Uterus (tissue), 4 donors: ENCODE data around the gene KLRF2. TPM values are rescaled to one million over a fixed set of nuclear protein-coding genes. Genes with fewer than 3 reads are reported as not detected.

ENCODE experiments used
- DNase-seq, 2 donors: peaks; one replicate each; pipeline ENCODE4 v3.0.0-alpha.2; 2019 to 2020
- H3K27ac ChIP-seq, 2 donors: fragments of 200-600 bp; sonication (generic); 1 replicate in 1 of 2; 2 replicates in 1 of 2; pipeline ENCODE4 v1.5.1; 2016 to 2018
- H3K27me3 ChIP-seq, 2 donors: fragments of 200-600 bp; sonication (generic); one replicate each; pipeline ENCODE4 v1.5.1; 2018 to 2019; ENCODE audit warnings: control low read depth in 1 of 2
- H3K36me3 ChIP-seq, 2 donors: fragments of 200-600 bp; sonication (generic); one replicate each; pipeline ENCODE4 v1.5.1; 2019; ENCODE audit warnings: control low read depth in 1 of 2
- H3K4me1 ChIP-seq, 2 donors: fragments of 200-600 bp; sonication (generic); one replicate each; pipeline ENCODE4 v1.5.1; 2018 to 2019; ENCODE audit warnings: control low read depth in 1 of 2
- H3K4me3 ChIP-seq, 2 donors: fragments of 200-600 bp; sonication (generic); 1 replicate in 1 of 2; 2 replicates in 1 of 2; pipeline ENCODE4 v1.5.1; 2018 to 2019; ENCODE audit warnings: mild to moderate bottlenecking in 1 of 2
- H3K9me3 ChIP-seq, 2 donors: fragments of 200-600 bp; sonication (generic); one replicate each; pipeline ENCODE4 v1.5.1; 2019; ENCODE audit warnings: control low read depth in 1 of 2
- POLR2A ChIP-seq, 2 donors: fragments of 450-650 bp; IDR thresholded peaks; one replicate each; pipeline ENCODE4 v1.6.1; 2016; ENCODE audit warnings: antibody characterized with exemption in 2 of 2, mild to moderate bottlenecking in 1 of 2, moderate library complexity in 1 of 2
- intact Hi-C: fragments of 100-400 bp; cut with DNase I; formaldehyde crosslinking; loops from one replicate; pipeline ENCODE4 v1.15.1; 2023; ENCODE audit warnings: low total_unique reads
- total RNA-seq, 4 donors: library from RNA; depleted of rRNA in 3 of 4; stranded (reverse); fragments of >200 nt in 3 of 4; gene quantifications; one replicate each; pipeline versions ENCODE4 v1.1.0 to v1.2.4, GENCODE V29; 2014 to 2023
- TF ChIP-seq, protein P1 (sequence below), 4 experiments: fragments of 200-600 bp in 2 of 4; fragments of 450-650 bp in 2 of 4; sonication (generic) in 2 of 4; IDR thresholded peaks; one replicate each; pipeline ENCODE4 v1.5.1; 2016 to 2019; ENCODE audit warnings: antibody characterized with exemption in 4 of 4, mild to moderate bottlenecking in 2 of 4, moderate library complexity in 1 of 4
- donor health status: DM: yes; HTN: yes; CAD: no.

The KLRF2 gene
- not detected for total RNA-seq

DNA sequence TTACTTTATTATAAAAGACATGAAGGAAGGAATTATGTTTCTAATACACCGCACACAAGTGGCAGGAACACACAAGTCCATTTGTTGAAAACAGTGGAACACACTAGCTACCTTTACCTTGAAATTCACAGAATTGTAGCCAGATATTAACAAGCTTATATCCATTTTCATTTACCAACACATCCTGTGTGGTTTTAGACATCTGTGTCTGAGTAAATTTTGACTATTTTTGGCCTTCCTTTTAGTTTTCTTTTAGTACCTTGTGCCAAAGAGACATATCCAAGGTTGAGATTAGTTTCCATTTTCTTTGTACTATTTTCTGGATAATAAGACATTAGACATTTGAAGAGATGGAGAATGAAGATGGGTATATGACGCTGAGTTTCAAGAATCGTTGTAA, at the start of gene KLRF2:
KLRF2 (plus strand) TSS at position 244 of the 400 bp plus-strand sequence; CDS start at position 351, 107 bp downstream.
- TF ChIP-seq POLR2A (IDR thresholded peaks at IDR 0.05) = no peak
- TF ChIP-seq, protein P1, sequence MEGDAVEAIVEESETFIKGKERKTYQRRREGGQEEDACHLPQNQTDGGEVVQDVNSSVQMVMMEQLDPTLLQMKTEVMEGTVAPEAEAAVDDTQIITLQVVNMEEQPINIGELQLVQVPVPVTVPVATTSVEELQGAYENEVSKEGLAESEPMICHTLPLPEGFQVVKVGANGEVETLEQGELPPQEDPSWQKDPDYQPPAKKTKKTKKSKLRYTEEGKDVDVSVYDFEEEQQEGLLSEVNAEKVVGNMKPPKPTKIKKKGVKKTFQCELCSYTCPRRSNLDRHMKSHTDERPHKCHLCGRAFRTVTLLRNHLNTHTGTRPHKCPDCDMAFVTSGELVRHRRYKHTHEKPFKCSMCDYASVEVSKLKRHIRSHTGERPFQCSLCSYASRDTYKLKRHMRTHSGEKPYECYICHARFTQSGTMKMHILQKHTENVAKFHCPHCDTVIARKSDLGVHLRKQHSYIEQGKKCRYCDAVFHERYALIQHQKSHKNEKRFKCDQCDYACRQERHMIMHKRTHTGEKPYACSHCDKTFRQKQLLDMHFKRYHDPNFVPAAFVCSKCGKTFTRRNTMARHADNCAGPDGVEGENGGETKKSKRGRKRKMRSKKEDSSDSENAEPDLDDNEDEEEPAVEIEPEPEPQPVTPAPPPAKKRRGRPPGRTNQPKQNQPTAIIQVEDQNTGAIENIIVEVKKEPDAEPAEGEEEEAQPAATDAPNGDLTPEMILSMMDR (IDR thresholded peaks at IDR 0.05) = no peak
- Histone ChIP-seq H3K9me3 (no peaks in the 10 kb centered on the region), H3K36me3 (no peaks in the 10 kb centered on the region), H3K4me3 (no peak within 1 kb of the TSS), H3K27ac (no peak within 1 kb of the TSS), H3K4me1 (no peaks in the 10 kb centered on the region), H3K27me3 (no peaks in the 10 kb centered on the region)
- intact Hi-C loops = no loop called here
- DNase-seq = no peak

- Histone ChIP-seq H3K4me3 (no peak overlapping the region), H3K4me1 (no peaks in the 10 kb centered on the region), H3K27ac (no peak overlapping the region), H3K9me3 (no peaks in the 10 kb centered on the region), H3K36me3 (no peaks in the 10 kb centered on the region), H3K27me3 (no peaks in the 10 kb centered on the region)
- no peak for TF ChIP-seq POLR2A (IDR thresholded peaks at IDR 0.05)
- TF ChIP-seq, protein P1 (IDR thresholded peaks at IDR 0.05) = no peak
- intact Hi-C loops = no loop called here
- no peak for DNase-seq
These were observed 49.6 kb upstream of the KLRF2 start for GRCh38 chr12:9831720-9832119.

DNA sequence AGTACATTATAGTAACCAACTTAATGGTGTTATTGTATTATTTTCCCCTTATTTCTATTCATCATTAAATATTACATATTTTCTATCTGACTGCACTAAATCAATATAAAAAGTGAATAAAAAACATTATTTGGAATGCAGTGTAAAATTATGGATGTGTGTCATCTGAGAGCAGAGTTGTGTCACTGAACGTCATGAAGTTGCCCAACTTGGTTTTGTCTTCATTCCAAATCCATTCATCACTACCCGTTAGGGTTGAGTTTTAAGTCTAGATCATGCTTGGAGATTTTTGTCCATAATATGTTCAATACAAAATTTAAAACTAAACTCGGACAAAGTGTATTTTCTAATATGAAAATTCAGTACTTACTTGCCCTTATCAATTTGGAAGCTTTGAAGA, 37.9 kb upstream of the KLRF2 start:
- Histone ChIP-seq H3K4me1 (no peaks in the 10 kb centered on the region), H3K36me3 (no peaks in the 10 kb centered on the region), H3K9me3 (no peaks in the 10 kb centered on the region), H3K27me3 (no peaks in the 10 kb centered on the region), H3K4me3 (no peak overlapping the region), H3K27ac (no peak overlapping the region)
- TF ChIP-seq POLR2A (IDR thresholded peaks at IDR 0.05) = no peak
- TF ChIP-seq, protein P1 (IDR thresholded peaks at IDR 0.05) = no peak
- intact Hi-C loops = no loop called here
- DNase-seq = no peak

GRCh38 chr12:9848899-9849298, 32.4 kb upstream of the KLRF2 start:
- no peak for DNase-seq
- Histone ChIP-seq H3K4me1 (no peaks in the 10 kb centered on the region), H3K4me3 (no peak overlapping the region), H3K36me3 (no peaks in the 10 kb centered on the region), H3K27ac (no peak overlapping the region), H3K27me3 (no peaks in the 10 kb centered on the region), H3K9me3 (no peaks in the 10 kb centered on the region)
- intact Hi-C loops = no loop called here
- TF ChIP-seq, protein P1 (IDR thresholded peaks at IDR 0.05) = no peak
- no peak for TF ChIP-seq POLR2A (IDR thresholded peaks at IDR 0.05)

GRCh38 chr12:9851050-9851449, 30.2 kb upstream of the KLRF2 start:
- DNase-seq = no peak
- no peak overlapping the region for H3K27ac ChIP-seq
- intact Hi-C loops = no loop called here

More at GRCh38 chr12:9851050-9851449, 30.2 kb upstream of the KLRF2 start:
- no peaks in the 10 kb centered on the region for H3K36me3 ChIP-seq
- H3K4me1 ChIP-seq = no peaks in the 10 kb centered on the region
- H3K27me3 ChIP-seq = no peaks in the 10 kb centered on the region
- no peak overlapping the region for H3K4me3 ChIP-seq
- no peak for TF ChIP-seq POLR2A (IDR thresholded peaks at IDR 0.05)
- TF ChIP-seq, protein P1 (IDR thresholded peaks at IDR 0.05) = no peak
- H3K9me3 ChIP-seq = no peaks in the 10 kb centered on the region
